Right lobe of liver (tissue), 6 donors: ENCODE results near the gene KAZN. TPM values are rescaled to one million over a fixed set of nuclear protein-coding genes. Genes with fewer than 3 reads are reported as not detected.

Source experiments
- ATAC-seq, 4 donors: fragments of 200-7000 bp; cut with Tn5 transposase; one replicate each; pipeline ENCODE4 v1.9.1; 2020; ENCODE audit warnings: mild to moderate bottlenecking in 4 of 4, moderate library complexity in 4 of 4
- DNase-seq, 3 donors: peaks; one replicate each; pipeline ENCODE4 v3.0.0-alpha.2; 2020
- H3K27ac ChIP-seq, 3 donors: fragments of 200-600 bp; one replicate each; pipeline ENCODE4 v1.8.0; 2022
- H3K27me3 ChIP-seq, 2 donors: fragments of 200-600 bp; one replicate each; pipeline ENCODE4 v1.8.0; 2022
- H3K36me3 ChIP-seq, 4 donors: fragments of 200-600 bp; sonication (generic) in 1 of 4; one replicate each; pipeline versions ENCODE4 v1.5.1 to v1.8.0; 2017 to 2022; ENCODE audit warnings: control low read depth in 1 of 4
- H3K4me1 ChIP-seq, 4 donors: fragments of 200-600 bp; sonication (generic) in 1 of 4; one replicate each; pipeline versions ENCODE4 v1.5.1 to v1.8.0; 2017 to 2022; ENCODE audit warnings: control low read depth in 1 of 4
- H3K4me3 ChIP-seq, 3 donors: fragments of 200-600 bp; one replicate each; pipeline ENCODE4 v1.8.0; 2022
- H3K9me3 ChIP-seq, 4 donors: fragments of 200-600 bp; sonication (generic) in 1 of 4; one replicate each; pipeline versions ENCODE4 v1.5.1 to v1.8.0; 2017 to 2022; ENCODE audit warnings: control low read depth in 1 of 4
- POLR2A ChIP-seq: fragments of 450-650 bp; IDR thresholded peaks from one replicate; pipeline ENCODE4 v1.6.1; 2017; ENCODE audit warnings: antibody characterized with exemption, mild to moderate bottlenecking
- WGBS: methylation state at CpG from one replicate; pipeline ENCODE4 v1.1.6; 2018; ENCODE audit warnings: low coverage, low lambda C conversion rate; ENCODE audit not compliant: insufficient coverage; ENCODE audit errors: missing lambda C conversion rate; 5-methylcytosine and 5-hydroxymethylcytosine counted together
- intact Hi-C, 2 donors: fragments of 100-400 bp; cut with DNase I; formaldehyde crosslinking; loops; one replicate each; pipeline versions ENCODE4 v1.11.2 to v1.14.1; 2022
- total RNA-seq, 6 experiments: library from RNA; depleted of rRNA in 2 of 6; stranded (reverse); fragments of >200 nt in 2 of 6; fragmentation: NEBNext Ultra II Directional in 3 of 6; extraction: Animal tissue kit (Norgen Biotek cat#: 25700) in 3 of 6; gene quantifications; one replicate each; pipeline versions ENCODE4 v1.1.0 to v1.2.4, GENCODE V29; 2016 to 2023
- TF ChIP-seq, protein P1 (sequence below), 4 donors: fragments of 200-600 bp in 3 of 4; fragments of 450-650 bp in 1 of 4; IDR thresholded peaks; one replicate each; pipeline versions ENCODE4 v1.5.1 to v1.8.0; 2016 to 2022; ENCODE audit warnings: antibody characterized with exemption in 4 of 4, mild to moderate bottlenecking in 2 of 4
- donor health status: DM: no; HTN: yes; CAD: no.
- donor health status: DM: no; HTN: no; CAD: no.
- donor health status: DM: no; HTN: no; CAD: no.
- donor health status: DM: no; HTN: yes; CAD: no.
- donor health status: DM: no; HTN: yes; CAD: no.

Gene KAZN
- total RNA-seq, 6 experiments from 2014 or later = 1.5 to 7.2 (median 2.7) TPM

DNA sequence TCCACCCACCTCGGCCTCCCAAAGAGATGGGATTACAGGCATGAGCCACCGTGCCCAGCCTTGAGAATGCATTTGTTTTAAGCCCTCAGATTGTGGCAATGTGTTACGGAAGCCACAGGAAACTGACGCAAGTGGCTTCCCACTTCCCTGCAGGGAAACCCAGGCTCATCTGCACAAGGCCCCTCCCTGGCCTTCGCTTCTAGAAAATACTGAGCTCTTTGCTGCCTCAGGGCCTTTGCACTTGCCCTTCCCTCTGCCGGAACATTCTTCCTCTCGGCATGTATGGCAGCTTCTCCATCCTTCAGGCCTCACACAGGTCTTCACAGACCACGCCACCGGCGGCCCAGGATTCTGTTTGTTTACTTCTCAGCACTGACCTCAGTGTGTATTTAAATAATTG lies 418.0 kb downstream of the KAZN start:
- no peak for TF ChIP-seq POLR2A
- TF ChIP-seq, protein P1, sequence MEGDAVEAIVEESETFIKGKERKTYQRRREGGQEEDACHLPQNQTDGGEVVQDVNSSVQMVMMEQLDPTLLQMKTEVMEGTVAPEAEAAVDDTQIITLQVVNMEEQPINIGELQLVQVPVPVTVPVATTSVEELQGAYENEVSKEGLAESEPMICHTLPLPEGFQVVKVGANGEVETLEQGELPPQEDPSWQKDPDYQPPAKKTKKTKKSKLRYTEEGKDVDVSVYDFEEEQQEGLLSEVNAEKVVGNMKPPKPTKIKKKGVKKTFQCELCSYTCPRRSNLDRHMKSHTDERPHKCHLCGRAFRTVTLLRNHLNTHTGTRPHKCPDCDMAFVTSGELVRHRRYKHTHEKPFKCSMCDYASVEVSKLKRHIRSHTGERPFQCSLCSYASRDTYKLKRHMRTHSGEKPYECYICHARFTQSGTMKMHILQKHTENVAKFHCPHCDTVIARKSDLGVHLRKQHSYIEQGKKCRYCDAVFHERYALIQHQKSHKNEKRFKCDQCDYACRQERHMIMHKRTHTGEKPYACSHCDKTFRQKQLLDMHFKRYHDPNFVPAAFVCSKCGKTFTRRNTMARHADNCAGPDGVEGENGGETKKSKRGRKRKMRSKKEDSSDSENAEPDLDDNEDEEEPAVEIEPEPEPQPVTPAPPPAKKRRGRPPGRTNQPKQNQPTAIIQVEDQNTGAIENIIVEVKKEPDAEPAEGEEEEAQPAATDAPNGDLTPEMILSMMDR (IDR thresholded peaks at IDR 0.05) = no peak
- WGBS = 71% methylated on average over 9 of the region's 10 CpGs
- Histone ChIP-seq H3K27me3 (no peaks in the 10 kb centered on the region), H3K27ac (no peak overlapping the region), H3K36me3 (no peaks in the 10 kb centered on the region), H3K4me3 (no peak overlapping the region), H3K4me1 (no peaks in the 10 kb centered on the region), H3K9me3 (no peaks in the 10 kb centered on the region)
- intact Hi-C loops = no loop called here
- ATAC-seq (peak in 1 of 4 donors; percentile 13), DNase-seq (no peak)

DNA sequence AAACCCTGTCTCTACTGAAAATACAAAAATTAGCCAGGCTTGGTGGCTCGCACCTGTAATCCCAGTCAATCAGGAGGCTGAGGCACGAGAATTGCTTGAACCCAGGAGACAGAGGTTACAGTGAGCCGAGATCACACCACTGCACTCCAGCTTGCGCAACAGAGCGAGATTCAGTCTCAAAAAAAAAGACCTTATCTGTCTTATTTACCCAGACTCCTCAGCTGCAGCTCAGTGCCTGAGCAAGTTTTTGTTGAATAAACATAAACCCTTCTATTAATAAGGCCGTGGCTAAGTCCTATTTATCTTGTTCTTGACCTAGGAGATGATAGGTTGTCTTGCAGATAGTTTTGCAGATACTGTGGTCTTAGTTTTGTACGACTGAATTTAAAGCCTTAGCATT lies 418.6 kb downstream of the KAZN start:
- Histone ChIP-seq H3K27me3 (no peaks in the 10 kb centered on the region), H3K4me1 (no peaks in the 10 kb centered on the region), H3K27ac (no peak overlapping the region), H3K9me3 (no peaks in the 10 kb centered on the region), H3K36me3 (no peaks in the 10 kb centered on the region), H3K4me3 (no peak overlapping the region)
- ATAC-seq (no peak), DNase-seq (no peak)
- 28% methylated on average over 4 of the region's 7 CpGs for WGBS
- TF ChIP-seq POLR2A = no peak
- TF ChIP-seq, protein P1 (IDR thresholded peaks at IDR 0.05) = no peak
- intact Hi-C loops = no loop called here

DNA sequence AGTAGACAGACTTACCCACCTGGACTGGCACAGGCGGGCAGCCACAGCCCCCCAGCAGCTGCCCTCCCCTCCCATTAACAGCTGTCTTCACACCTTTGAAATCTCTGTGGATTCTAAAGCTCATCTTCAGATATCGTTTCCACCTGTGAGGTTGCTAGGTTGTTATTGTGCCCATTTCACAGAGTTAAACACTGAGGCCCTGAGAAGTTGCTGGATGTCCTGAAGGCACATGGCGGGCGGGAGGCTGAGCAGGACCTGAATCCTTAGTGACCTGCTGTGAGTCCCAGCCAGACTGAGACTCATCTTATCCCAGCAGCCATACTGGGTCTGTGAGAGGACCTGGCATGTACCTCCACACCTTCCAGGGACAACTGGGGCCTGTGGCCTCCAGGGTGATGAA lies 420.3 kb downstream of the KAZN start:
- TF ChIP-seq, protein P1 (IDR thresholded peaks at IDR 0.05) = no peak
- TF ChIP-seq POLR2A = no peak
- H3K27me3 ChIP-seq = no peaks in the 10 kb centered on the region
- no peak overlapping the region for H3K4me3 ChIP-seq
- DNase-seq = no peak
- intact Hi-C loops = no loop called here
- H3K9me3 ChIP-seq = no peaks in the 10 kb centered on the region
- no peak overlapping the region for H3K27ac ChIP-seq
- H3K36me3 ChIP-seq = no peaks in the 10 kb centered on the region
- 73% methylated on average over 2 of the region's 4 CpGs for WGBS
- H3K4me1 ChIP-seq = no peaks in the 10 kb centered on the region
- ATAC-seq = no peak

DNA sequence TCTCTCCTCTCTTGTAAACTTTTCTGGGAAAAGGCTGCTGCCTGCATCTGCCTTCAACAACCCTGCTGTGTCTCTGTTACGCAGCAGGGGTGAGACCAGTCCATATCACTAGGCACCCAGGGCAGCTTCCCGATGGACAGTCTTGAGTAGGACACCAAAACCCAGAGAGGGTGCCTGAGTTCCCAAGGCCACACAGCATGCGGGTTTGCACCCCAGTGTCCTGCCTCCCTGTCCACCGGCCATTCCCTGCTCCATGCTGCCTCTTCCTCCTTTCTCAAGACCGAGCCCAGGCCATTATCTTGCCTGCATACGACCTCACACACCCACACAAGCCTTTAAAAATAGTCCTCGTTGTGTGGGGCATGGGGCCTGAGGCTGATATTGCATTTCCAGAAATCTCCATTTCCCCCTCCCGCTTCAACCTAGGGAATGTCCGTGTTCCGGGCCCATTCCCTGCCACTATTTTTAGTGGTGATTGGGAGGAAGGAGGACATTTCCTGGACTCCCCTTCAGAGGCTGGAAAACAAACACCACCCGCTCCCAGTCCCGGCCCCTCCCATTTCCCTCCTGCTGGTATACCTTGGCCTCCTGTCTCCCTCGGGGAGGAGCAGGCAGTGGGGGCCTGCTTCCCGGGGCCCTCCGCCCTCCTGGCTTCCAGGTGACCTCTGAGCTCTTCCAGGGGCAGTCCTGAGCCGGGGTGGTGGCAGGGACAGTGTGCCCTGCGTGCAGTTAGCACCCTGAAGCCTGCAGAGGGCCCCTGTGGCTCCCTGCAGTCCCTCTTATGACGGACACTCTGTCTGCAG lies 422.7 kb downstream of the KAZN start:
- intact Hi-C loops = loop anchor here in 1 of 2 donors (10.0 kb wide), 1 partner anchor 246 kb away; no protein-coding TSS in a partner anchor
- Histone ChIP-seq H3K4me3 (no peak overlapping the region), H3K27me3 (no peaks in the 10 kb centered on the region), H3K36me3 (no peaks in the 10 kb centered on the region), H3K4me1 (peaks cover 0 to 16% (median 3%) of the 10 kb centered on the region in 4 donors), H3K9me3 (no peaks in the 10 kb centered on the region), H3K27ac (peak overlapping the region in 1 of 3 donors; percentile 43)
- 45% methylated on average over 11 of the region's 18 CpGs for WGBS
- TF ChIP-seq, protein P1 (IDR thresholded peaks at IDR 0.05) = no peak
- no peak for TF ChIP-seq POLR2A
- DNase-seq (no peak), ATAC-seq (peak; percentile 35 to 72 (median 63))
